SJSA1 (cell line): ENCODE results near the gene FSTL5. TPM values are rescaled to one million over a fixed set of nuclear protein-coding genes. Genes with fewer than 3 reads are reported as not detected.

Experiments used
- DNase-seq, 2 experiments: peaks; one replicate each; pipeline ENCODE4 v3.0.0-alpha.2; 2015 to 2020; ENCODE audit warnings: low spot score in 2 of 2, low read depth in 1 of 2
- H3K27ac ChIP-seq: fragments of 250-450 bp; sonication (Bioruptor Pico); 2 replicates; pipeline ENCODE4 v1.5.1; 2020; ENCODE audit warnings: mild to moderate bottlenecking, moderate library complexity
- H3K27me3 ChIP-seq: fragments of 250-450 bp; sonication (Bioruptor Pico); replicated peaks from 2 replicates; pipeline ENCODE4 v1.5.1; 2020; ENCODE audit warnings: mild to moderate bottlenecking, moderate library complexity
- H3K36me3 ChIP-seq: fragments of 250-450 bp; sonication (Bioruptor Pico); 2 replicates; pipeline ENCODE4 v1.5.1; 2020; ENCODE audit warnings: mild to moderate bottlenecking
- H3K4me1 ChIP-seq: fragments of 250-450 bp; sonication (Bioruptor Pico); replicated peaks from 2 replicates; pipeline ENCODE4 v1.6.1; 2021; ENCODE audit warnings: mild to moderate bottlenecking
- H3K4me3 ChIP-seq: fragments of 250-450 bp; sonication (Bioruptor Pico); 2 replicates; pipeline ENCODE4 v1.5.1; 2020; ENCODE audit warnings: mild to moderate bottlenecking
- H3K9me3 ChIP-seq: fragments of 250-450 bp; sonication (Bioruptor Pico); replicated peaks from 2 replicates; pipeline ENCODE4 v1.5.1; 2020; ENCODE audit warnings: mild to moderate bottlenecking
- total RNA-seq: library from RNA; depleted of rRNA; stranded (reverse); fragments of >200 nt; shearing (Covaris generic); gene quantifications from 2 replicates; pipeline ENCODE4 v1.2.3, GENCODE V29; 2014

The FSTL5 gene
- total RNA-seq, 1 experiment from 2014 or later = not detected

DNA sequence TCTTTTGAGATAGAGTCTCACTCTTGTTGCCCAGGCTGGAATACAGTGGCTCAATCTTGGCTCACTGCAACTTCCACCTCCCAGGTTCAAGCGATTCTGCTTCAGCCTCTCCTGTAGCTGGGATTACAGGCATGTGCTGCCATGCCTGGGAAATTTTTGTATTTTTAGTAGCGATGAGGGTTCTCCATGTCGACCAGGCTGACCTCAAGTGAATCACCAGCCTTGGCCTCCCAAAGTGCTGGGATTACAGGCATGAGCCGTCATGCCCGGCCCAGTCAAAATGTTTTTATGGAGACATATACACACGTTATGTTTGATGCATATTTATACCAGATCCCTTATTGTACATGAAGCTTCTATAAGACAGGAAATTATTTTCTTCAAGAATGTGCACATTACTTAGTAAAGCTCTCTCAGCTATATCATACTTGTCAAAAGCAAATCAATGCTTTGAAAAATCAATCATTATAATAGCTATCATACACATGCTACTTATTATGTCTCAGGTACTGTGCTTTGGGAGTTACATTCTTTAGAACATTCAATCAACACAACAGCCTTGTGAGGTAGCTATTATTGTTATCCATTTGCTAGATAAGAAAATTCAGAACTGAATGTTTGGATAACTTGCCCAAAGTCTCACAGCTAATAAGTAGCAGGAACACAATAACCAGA is 269.2 kb downstream of the FSTL5 start:
- Histone ChIP-seq H3K4me1 (no peaks in the 10 kb centered on the region), H3K27ac (no peak overlapping the region), H3K4me3 (no peak overlapping the region), H3K9me3 (no peaks in the 10 kb centered on the region), H3K36me3 (no peaks in the 10 kb centered on the region), H3K27me3 (no peaks in the 10 kb centered on the region)
- DNase-seq = no peak

DNA sequence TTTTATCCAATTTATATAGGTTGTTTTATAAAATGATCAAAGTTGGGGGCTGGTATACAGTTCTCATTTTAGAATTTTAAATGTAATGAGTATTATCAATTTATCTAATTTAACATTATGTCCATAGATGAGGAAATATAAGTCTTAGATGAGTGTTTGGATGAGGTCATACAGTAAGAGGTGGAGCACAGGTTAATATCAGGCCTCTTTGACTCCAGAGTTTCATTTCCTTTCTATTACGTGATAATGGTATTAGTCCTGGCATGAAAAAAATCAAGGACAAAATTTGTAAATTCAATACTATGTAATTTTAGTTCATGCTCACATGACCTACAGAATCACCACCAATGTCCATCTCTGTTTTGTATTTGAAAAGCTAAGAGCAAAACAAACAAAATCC is 269.8 kb downstream of the FSTL5 start:
- Histone ChIP-seq H3K9me3 (no peaks in the 10 kb centered on the region), H3K4me1 (no peaks in the 10 kb centered on the region), H3K27me3 (no peaks in the 10 kb centered on the region), H3K27ac (no peak overlapping the region), H3K4me3 (no peak overlapping the region), H3K36me3 (no peaks in the 10 kb centered on the region)
- DNase-seq = no peak

- H3K36me3 ChIP-seq = no peaks in the 10 kb centered on the region
- H3K27me3 ChIP-seq = no peaks in the 10 kb centered on the region
- no peak for DNase-seq
- no peaks in the 10 kb centered on the region for H3K4me1 ChIP-seq
- H3K4me3 ChIP-seq = no peak overlapping the region
- no peak overlapping the region for H3K27ac ChIP-seq
- H3K9me3 ChIP-seq = no peaks in the 10 kb centered on the region
Measured at GRCh38 chr4:161893566-161893965, 270.2 kb downstream of the FSTL5 start.

- no peak for DNase-seq
- Histone ChIP-seq H3K4me1 (no peaks in the 10 kb centered on the region), H3K27me3 (no peaks in the 10 kb centered on the region), H3K27ac (no peak overlapping the region), H3K9me3 (no peaks in the 10 kb centered on the region), H3K36me3 (no peaks in the 10 kb centered on the region), H3K4me3 (no peak overlapping the region)
Measured at GRCh38 chr4:161892951-161893350, 270.8 kb downstream of the FSTL5 start.

GRCh38 chr4:161883157-161883556 is 280.6 kb downstream of the FSTL5 start:
- no peak for DNase-seq
- Histone ChIP-seq H3K36me3 (no peaks in the 10 kb centered on the region), H3K27ac (no peak overlapping the region), H3K4me3 (no peak overlapping the region), H3K9me3 (no peaks in the 10 kb centered on the region), H3K4me1 (no peaks in the 10 kb centered on the region), H3K27me3 (no peaks in the 10 kb centered on the region)

DNA sequence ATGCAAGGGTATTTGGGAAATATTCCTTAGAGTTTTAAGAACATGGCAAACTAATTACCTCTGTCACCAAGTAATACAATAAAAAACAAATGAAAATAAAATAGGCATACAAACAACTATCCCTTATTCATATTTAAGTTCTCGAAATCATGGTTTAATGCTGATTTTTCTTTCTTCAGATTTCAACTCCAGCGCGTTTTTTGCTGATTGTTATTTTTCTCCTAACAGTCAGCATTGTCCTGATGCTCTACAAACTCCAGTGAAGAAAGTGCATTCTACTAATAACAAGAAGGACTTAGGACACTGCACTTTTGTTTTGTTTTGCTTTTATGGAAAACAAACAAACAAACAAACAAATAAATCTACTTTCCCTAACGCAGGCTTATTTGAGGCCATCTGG is 282.4 kb downstream of the FSTL5 start:
- Histone ChIP-seq H3K27me3 (no peaks in the 10 kb centered on the region), H3K36me3 (no peaks in the 10 kb centered on the region), H3K4me3 (no peak overlapping the region), H3K4me1 (no peaks in the 10 kb centered on the region), H3K27ac (no peak overlapping the region), H3K9me3 (no peaks in the 10 kb centered on the region)
- DNase-seq = no peak

GRCh38 chr4:161869511-161869910 is 294.3 kb downstream of the FSTL5 start:
- H3K4me3 ChIP-seq = no peak overlapping the region
- H3K4me1 ChIP-seq = no peaks in the 10 kb centered on the region
- H3K9me3 ChIP-seq = no peaks in the 10 kb centered on the region
- no peak overlapping the region for H3K27ac ChIP-seq
- H3K27me3 ChIP-seq = no peaks in the 10 kb centered on the region
- no peaks in the 10 kb centered on the region for H3K36me3 ChIP-seq
- DNase-seq = no peak

- no peak overlapping the region for H3K27ac ChIP-seq
- no peaks in the 10 kb centered on the region for H3K9me3 ChIP-seq
- H3K4me1 ChIP-seq = no peaks in the 10 kb centered on the region
- DNase-seq = no peak
- H3K27me3 ChIP-seq = no peaks in the 10 kb centered on the region
- H3K36me3 ChIP-seq = no peaks in the 10 kb centered on the region
- H3K4me3 ChIP-seq = no peak overlapping the region
Measured at GRCh38 chr4:161856711-161857326, 307.0 kb downstream of the FSTL5 start.

GRCh38 chr4:161850631-161851030 is 313.2 kb downstream of the FSTL5 start:
- no peaks in the 10 kb centered on the region for H3K4me1 ChIP-seq
- H3K27me3 ChIP-seq = no peaks in the 10 kb centered on the region
- no peak overlapping the region for H3K27ac ChIP-seq
- no peaks in the 10 kb centered on the region for H3K36me3 ChIP-seq
- no peak for DNase-seq
- no peak overlapping the region for H3K4me3 ChIP-seq
- H3K9me3 ChIP-seq = no peaks in the 10 kb centered on the region

DNA sequence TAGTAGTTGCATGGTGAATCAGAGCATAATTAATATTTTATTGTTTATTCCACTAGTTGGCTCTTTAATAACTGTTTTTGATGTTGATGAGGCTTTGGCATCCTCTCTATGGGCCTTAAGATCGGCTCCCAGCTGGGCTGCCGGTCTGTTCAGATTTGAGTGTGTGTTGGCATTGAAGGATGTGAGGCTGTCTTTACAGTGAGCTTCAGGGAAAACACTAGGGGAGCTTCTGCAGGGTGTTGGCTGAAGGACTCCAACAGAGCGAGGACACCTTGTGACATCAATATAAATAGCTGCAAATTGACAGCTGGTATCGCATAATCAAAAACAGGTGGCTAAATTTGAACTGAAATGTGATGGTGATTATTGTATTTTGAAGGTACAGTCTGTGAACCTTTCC is 322.0 kb downstream of the FSTL5 start:
- H3K27ac ChIP-seq = no peak overlapping the region
- no peak for DNase-seq

DNA sequence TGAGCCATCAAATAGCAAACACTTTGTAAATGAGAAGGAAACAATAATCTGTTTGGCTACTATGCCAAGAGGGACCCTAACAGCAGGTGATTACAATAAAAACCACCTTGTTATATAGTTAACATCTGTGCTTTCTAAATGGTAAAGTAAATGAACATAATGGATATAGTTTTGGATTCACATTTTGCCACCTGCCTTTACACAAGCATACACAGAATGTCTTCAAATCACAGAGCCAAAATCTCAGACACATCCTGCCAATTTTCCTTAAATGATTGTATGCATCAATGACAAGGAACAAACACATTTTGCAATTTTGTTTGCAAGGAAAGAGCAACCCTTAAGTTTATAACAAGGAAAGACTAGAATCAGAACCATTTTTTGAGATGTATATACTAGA is 334.2 kb downstream of the FSTL5 start:
- DNase-seq = no peak
- H3K36me3 ChIP-seq = no peaks in the 10 kb centered on the region
- H3K4me1 ChIP-seq = no peaks in the 10 kb centered on the region
- H3K27me3 ChIP-seq = no peaks in the 10 kb centered on the region
- H3K4me3 ChIP-seq = no peak overlapping the region
- H3K27ac ChIP-seq = no peak overlapping the region
- no peaks in the 10 kb centered on the region for H3K9me3 ChIP-seq

More for the DNA sequence above, 322.0 kb downstream of the FSTL5 start:
- H3K27me3 ChIP-seq = no peaks in the 10 kb centered on the region
- no peaks in the 10 kb centered on the region for H3K9me3 ChIP-seq
- no peaks in the 10 kb centered on the region for H3K36me3 ChIP-seq
- H3K4me1 ChIP-seq = no peaks in the 10 kb centered on the region
- H3K4me3 ChIP-seq = no peak overlapping the region

DNA sequence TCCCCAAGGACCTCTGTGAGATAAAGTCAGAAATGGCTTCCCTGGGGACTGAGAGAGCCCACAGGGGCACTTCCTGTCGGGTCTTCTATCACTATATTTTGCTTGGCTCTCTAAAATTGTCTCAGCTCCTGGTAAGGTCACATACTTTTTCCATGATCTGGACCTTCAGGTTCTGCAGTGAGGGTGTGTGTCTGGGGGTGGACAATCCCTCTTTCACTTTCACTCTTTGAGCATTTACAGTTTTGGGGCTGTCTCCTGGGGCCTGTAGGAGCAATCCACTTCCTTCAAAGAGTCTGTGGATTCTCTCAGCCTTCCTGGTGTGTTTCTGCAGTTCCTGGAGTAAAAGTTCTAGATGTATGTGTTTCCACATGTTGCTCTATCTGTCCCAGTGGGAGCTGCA is 335.7 kb downstream of the FSTL5 start:
- no peaks in the 10 kb centered on the region for H3K4me1 ChIP-seq
- no peaks in the 10 kb centered on the region for H3K27me3 ChIP-seq
- H3K27ac ChIP-seq = no peak overlapping the region
- no peak for DNase-seq
- no peaks in the 10 kb centered on the region for H3K36me3 ChIP-seq
- no peak overlapping the region for H3K4me3 ChIP-seq
- H3K9me3 ChIP-seq = no peaks in the 10 kb centered on the region

GRCh38 chr4:161827013-161827412 is 336.8 kb downstream of the FSTL5 start:
- H3K9me3 ChIP-seq = no peaks in the 10 kb centered on the region
- no peaks in the 10 kb centered on the region for H3K4me1 ChIP-seq
- no peaks in the 10 kb centered on the region for H3K27me3 ChIP-seq
- H3K27ac ChIP-seq = no peak overlapping the region
- H3K4me3 ChIP-seq = no peak overlapping the region
- no peak for DNase-seq
- H3K36me3 ChIP-seq = no peaks in the 10 kb centered on the region

DNA sequence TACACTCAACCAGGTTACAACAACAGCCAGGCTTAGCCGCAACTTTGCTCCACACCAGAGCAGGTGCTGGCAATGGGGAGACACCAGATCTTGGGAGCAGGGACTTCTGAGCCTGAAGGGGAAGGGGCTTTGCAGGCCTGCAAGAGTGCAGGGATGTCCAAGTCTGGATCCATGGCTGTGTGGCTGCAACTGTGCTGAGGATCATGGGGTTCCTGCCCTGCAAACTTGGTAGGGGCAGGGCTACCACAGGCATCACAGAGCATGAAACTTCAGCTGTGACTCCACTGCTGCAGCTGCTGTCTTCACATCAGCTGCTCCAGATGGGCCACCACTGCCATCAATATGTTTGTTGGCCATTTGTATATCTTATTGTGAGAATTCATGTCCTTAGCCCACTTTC is 340.4 kb downstream of the FSTL5 start:
- H3K36me3 ChIP-seq = no peaks in the 10 kb centered on the region
- no peaks in the 10 kb centered on the region for H3K4me1 ChIP-seq
- H3K4me3 ChIP-seq = no peak overlapping the region
- no peak for DNase-seq
- H3K27me3 ChIP-seq = no peaks in the 10 kb centered on the region
- H3K27ac ChIP-seq = no peak overlapping the region
- H3K9me3 ChIP-seq = no peaks in the 10 kb centered on the region

- Histone ChIP-seq H3K36me3 (no peaks in the 10 kb centered on the region), H3K4me1 (no peaks in the 10 kb centered on the region), H3K27ac (no peak overlapping the region), H3K27me3 (no peaks in the 10 kb centered on the region), H3K4me3 (no peak overlapping the region), H3K9me3 (no peaks in the 10 kb centered on the region)
- no peak for DNase-seq
Measured at GRCh38 chr4:161822174-161822573, 341.6 kb downstream of the FSTL5 start.
